Activated naive CD4-positive, alpha-beta T cell treated with anti-CD3 and anti-CD28 coated beads, Interleukin-2, amount 50 U/mL, for 72 hours (primary cell): ENCODE results near the gene ANO4. TPM values are rescaled to one million over a fixed set of nuclear protein-coding genes. Genes with fewer than 3 reads are reported as not detected.

ENCODE experiments used
- ATAC-seq, 2 donors: fragments of 150-1000 bp; cut with Tn5 transposase; 2 replicates each; pipeline ENCODE4 v1.10.0; 2021; ENCODE audit warnings: mild to moderate bottlenecking in 2 of 2, moderate library complexity in 2 of 2
- DNase-seq, 2 donors: peaks; one replicate each; pipeline ENCODE4 v3.0.0; 2021 to 2022; ENCODE audit warnings: low spot score in 2 of 2
- H3K27ac Mint-ChIP-seq, 2 donors: one replicate each; pipeline ENCODE4 v1.8.0; 2022; ENCODE audit warnings: mild to moderate bottlenecking in 2 of 2, mixed read lengths in 2 of 2
- H3K36me3 Mint-ChIP-seq, 2 donors: one replicate each; pipeline ENCODE4 v1.8.0; 2022; ENCODE audit warnings: mixed read lengths in 2 of 2
- H3K9me3 Mint-ChIP-seq, 2 donors: one replicate each; pipeline ENCODE4 v1.8.0; 2022; ENCODE audit warnings: mixed read lengths in 2 of 2
- total RNA-seq, 2 donors: library from RNA; stranded (reverse); gene quantifications; one replicate each; pipeline ENCODE4 v1.2.3, GENCODE V29; 2022

ANO4 gene
- total RNA-seq, 2 donors from 2014 or later, result not detected

- H3K27ac Mint-ChIP-seq, result no peak overlapping the region
- ATAC-seq (no peak), DNase-seq (no peak)
- no peaks in the 10 kb centered on the region for H3K36me3 Mint-ChIP-seq
- no peaks in the 10 kb centered on the region for H3K9me3 Mint-ChIP-seq
These were observed 159.5 kb downstream of the ANO4 start for GRCh38 chr12:100954118-100954517.

- Mint-ChIP-seq H3K36me3 (no peaks in the 10 kb centered on the region), H3K9me3 (no peaks in the 10 kb centered on the region), H3K27ac (no peak overlapping the region)
- no peak for ATAC-seq
- DNase-seq, result no peak
These were observed 160.6 kb downstream of the ANO4 start for GRCh38 chr12:100955139-100955538.

- Mint-ChIP-seq H3K36me3 (no peaks in the 10 kb centered on the region), H3K9me3 (no peaks in the 10 kb centered on the region), H3K27ac (no peak overlapping the region)
- ATAC-seq (no peak), DNase-seq (no peak)
These were observed 161.8 kb downstream of the ANO4 start for GRCh38 chr12:100956311-100956852.

DNA sequence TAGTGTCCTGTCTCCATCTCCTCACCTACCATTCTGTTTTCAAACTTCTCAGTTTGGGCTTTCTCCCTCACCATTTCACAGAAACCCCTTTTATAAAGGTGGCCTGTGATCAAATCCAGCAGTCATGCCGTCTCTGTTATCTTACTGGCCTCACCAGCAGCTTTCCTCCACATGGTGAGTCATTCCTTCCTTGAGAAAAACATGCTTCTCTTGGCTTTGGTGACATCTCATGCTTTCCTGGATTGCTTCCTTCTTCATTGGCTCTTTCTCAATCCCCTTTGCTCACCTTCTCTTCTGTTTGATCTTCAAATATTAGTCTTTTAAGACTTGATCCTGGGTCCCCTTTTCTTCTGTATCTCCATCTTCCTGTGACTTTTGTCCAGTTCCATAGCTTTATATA is 164.9 kb downstream of the ANO4 start:
- no peaks in the 10 kb centered on the region for H3K9me3 Mint-ChIP-seq
- DNase-seq (no peak), ATAC-seq (no peak)
- H3K36me3 Mint-ChIP-seq, result no peaks in the 10 kb centered on the region
- H3K27ac Mint-ChIP-seq, result no peak overlapping the region

GRCh38 chr12:100962086-100962712 is 167.6 kb downstream of the ANO4 start:
- peaks cover 0 to 6% of the 10 kb centered on the region in 2 donors for H3K9me3 Mint-ChIP-seq

DNA sequence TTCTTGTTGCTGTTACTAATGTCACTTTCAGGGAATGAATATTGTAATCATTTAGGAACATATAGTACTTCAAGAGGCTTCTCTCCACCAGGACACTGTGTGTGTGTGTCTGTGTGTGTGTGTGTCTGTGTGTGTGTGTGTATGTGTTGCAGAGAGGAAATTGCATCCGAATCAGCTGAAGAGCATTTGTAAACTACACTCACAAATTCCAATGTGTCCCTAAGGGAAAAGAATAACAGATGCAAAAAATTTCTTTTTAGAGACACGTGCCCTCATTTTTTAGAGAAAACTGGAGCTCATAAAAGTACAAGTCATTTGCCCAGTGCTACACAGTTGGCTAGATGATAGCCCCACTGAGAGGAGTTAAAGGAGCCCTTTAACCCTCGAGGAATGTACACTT is 168.8 kb downstream of the ANO4 start:
- Mint-ChIP-seq H3K9me3 (peaks cover 0 to 6% of the 10 kb centered on the region in 2 donors), H3K36me3 (no peaks in the 10 kb centered on the region), H3K27ac (no peak overlapping the region)
- no peak for DNase-seq
- ATAC-seq, result no peak

More at GRCh38 chr12:100962086-100962712, 167.6 kb downstream of the ANO4 start:
- Mint-ChIP-seq H3K36me3 (no peaks in the 10 kb centered on the region), H3K27ac (no peak overlapping the region)
- no peak for DNase-seq
- no peak for ATAC-seq

- ATAC-seq (no peak), DNase-seq (no peak)
- Mint-ChIP-seq H3K27ac (no peak overlapping the region), H3K9me3 (peaks cover 0 to 6% of the 10 kb centered on the region in 2 donors), H3K36me3 (no peaks in the 10 kb centered on the region)
These were observed 169.5 kb downstream of the ANO4 start for GRCh38 chr12:100964028-100964427.

GRCh38 chr12:100967189-100967588 is 172.6 kb downstream of the ANO4 start:
- ATAC-seq, result no peak
- no peak for DNase-seq
- Mint-ChIP-seq H3K27ac (no peak overlapping the region), H3K9me3 (peaks cover 0 to 6% of the 10 kb centered on the region in 2 donors), H3K36me3 (no peaks in the 10 kb centered on the region)

DNA sequence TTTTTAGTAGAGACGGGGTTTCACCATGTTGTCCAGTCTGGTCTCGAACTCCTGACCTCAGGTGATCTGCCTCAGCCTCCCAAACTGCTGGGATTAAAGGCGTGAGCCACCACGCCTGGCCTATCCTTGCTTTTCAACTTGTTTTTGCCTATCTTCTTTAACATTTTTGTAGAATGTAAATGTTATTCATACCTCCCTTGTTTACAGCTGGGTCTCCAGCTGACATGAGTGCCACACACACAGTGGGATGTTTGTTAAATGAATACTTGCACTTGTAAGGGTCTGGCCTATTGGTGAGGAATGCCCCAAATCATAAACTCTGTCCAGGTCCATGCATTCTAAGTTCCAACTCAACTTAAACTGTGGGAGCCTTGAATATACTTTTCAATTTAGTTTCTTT is 176.3 kb downstream of the ANO4 start:
- Mint-ChIP-seq H3K27ac (no peak overlapping the region), H3K9me3 (no peaks in the 10 kb centered on the region), H3K36me3 (no peaks in the 10 kb centered on the region)
- DNase-seq (no peak), ATAC-seq (no peak)

- no peak for DNase-seq
- ATAC-seq, result no peak
- Mint-ChIP-seq H3K36me3 (no peaks in the 10 kb centered on the region), H3K27ac (no peak overlapping the region), H3K9me3 (no peaks in the 10 kb centered on the region)
These were observed 177.5 kb downstream of the ANO4 start for GRCh38 chr12:100972121-100972520.

DNA sequence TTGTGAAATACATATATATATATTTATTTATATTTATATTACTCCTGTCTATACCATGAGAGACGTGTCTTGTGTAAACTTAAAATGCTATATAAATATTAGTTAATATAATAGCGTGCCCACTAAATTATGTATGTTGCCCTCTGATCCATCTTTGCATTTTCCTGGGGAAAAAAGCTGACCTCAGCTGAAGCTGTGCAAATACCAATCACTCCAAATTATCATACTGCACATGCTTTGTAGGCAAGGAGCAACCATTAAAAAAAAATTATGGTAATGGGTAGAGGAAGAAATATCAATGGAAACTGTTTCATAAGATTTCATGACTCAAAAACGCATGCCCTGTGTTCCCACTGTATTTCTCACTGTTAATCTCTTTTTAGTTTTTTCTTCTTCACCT is 179.8 kb downstream of the ANO4 start:
- Mint-ChIP-seq H3K27ac (no peak overlapping the region), H3K9me3 (peaks cover 5 to 12% of the 10 kb centered on the region in 2 donors), H3K36me3 (no peaks in the 10 kb centered on the region)
- no peak for DNase-seq
- no peak for ATAC-seq

DNA sequence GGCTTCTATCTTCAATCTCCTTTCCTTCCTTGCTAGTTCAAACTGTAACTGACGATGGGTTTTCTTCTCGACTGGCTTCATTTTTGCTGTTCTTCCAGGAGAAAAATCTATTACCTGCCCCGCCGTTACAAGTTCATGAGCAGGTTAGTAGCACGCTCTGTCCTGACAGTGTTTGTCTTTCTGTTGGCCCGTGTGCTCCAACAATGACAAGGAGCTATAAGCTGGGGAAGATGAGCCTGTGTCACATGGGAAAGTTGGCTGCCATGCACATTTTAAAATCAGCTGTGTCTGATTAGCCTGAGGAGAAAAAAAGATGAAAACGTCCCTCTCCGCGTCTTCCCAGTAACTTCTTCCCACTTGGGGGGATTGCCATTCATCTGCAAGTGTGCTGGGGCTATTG is 180.2 kb downstream of the ANO4 start:
- Mint-ChIP-seq H3K36me3 (no peaks in the 10 kb centered on the region), H3K9me3 (peaks cover 6 to 14% of the 10 kb centered on the region in 2 donors), H3K27ac (no peak overlapping the region)
- no peak for ATAC-seq
- no peak for DNase-seq

GRCh38 chr12:100976735-100977134 is 182.2 kb downstream of the ANO4 start:
- DNase-seq, result no peak
- peaks cover 6 to 14% of the 10 kb centered on the region in 2 donors for H3K9me3 Mint-ChIP-seq
- ATAC-seq, result no peak
- H3K27ac Mint-ChIP-seq, result no peak overlapping the region
- H3K36me3 Mint-ChIP-seq, result no peaks in the 10 kb centered on the region

DNA sequence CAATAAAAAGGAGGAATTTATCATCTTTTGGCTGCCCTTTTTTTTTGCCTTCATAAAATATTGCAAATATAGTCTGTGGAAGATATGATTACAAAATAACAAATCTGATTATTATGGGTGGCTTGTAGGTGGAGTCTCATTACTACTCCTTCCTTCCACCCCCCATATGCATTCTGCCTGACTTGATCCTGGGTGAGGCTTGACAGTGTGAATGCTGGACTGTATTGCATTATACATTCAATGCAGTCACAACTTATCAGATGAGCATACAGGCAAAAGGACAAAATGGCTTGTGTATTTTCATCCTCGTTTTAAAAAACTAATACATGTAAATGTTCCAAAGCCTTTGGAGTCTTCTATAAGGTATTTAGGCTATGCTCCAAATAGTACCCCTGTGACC is 186.3 kb downstream of the ANO4 start:
- ATAC-seq, result no peak
- H3K9me3 Mint-ChIP-seq, result peaks cover 6 to 14% of the 10 kb centered on the region in 2 donors
- H3K36me3 Mint-ChIP-seq, result no peaks in the 10 kb centered on the region
- H3K27ac Mint-ChIP-seq, result no peak overlapping the region
- no peak for DNase-seq

DNA sequence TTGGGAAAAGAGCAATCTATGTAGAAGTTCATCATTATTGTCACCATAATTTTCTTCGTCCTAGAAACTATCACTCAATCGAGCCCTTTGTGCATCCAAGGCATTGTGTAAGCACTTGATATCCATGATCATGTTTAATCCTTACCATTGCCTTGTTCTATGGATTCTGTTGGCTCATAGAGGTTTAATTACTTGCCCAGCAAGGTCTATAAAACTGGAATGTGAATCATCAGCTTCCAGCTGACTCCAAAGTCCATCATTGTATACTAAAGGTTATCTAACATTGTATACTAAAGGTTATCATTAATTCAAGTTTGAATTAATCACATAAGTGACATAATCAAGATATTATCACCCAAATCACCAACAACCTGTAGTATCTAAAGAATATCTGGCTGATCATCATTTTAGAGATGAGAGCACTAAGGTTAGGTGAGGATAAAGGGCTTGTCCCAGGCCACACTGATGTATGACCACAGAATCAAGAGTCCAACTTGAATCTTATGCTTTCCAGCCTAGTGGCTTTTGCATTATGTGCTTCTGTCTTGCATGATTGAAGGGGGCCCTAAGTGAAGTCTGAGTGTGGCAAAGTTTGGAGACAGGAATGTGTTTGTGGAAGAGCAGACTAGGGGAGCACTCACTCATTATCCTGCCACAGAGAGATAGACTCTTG is 188.1 kb downstream of the ANO4 start:
- ATAC-seq, result no peak
- no peak overlapping the region for H3K27ac Mint-ChIP-seq
- peaks cover 6 to 12% of the 10 kb centered on the region in 2 donors for H3K9me3 Mint-ChIP-seq
- no peaks in the 10 kb centered on the region for H3K36me3 Mint-ChIP-seq
- no peak for DNase-seq

GRCh38 chr12:100984796-100985195 is 190.2 kb downstream of the ANO4 start:
- H3K27ac Mint-ChIP-seq, result no peak overlapping the region
- peaks cover 0 to 5% of the 10 kb centered on the region in 2 donors for H3K36me3 Mint-ChIP-seq
- DNase-seq (no peak), ATAC-seq (no peak)
- H3K9me3 Mint-ChIP-seq, result peaks cover 6 to 8% of the 10 kb centered on the region in 2 donors

GRCh38 chr12:100986595-100987547 is 192.3 kb downstream of the ANO4 start:
- no peak for ATAC-seq
- H3K9me3 Mint-ChIP-seq, result peaks cover 9 to 17% of the 10 kb centered on the region in 2 donors
- no peak for DNase-seq
- H3K36me3 Mint-ChIP-seq, result peaks cover 0 to 5% of the 10 kb centered on the region in 2 donors
- no peak overlapping the region for H3K27ac Mint-ChIP-seq
